Right atrium auricular region (tissue), 2 donors: ENCODE measurements around the gene CCER1. TPM values are rescaled to one million over a fixed set of nuclear protein-coding genes. Genes with fewer than 3 reads are reported as not detected.

ENCODE experiments used
- DNase-seq: peaks from one replicate; pipeline ENCODE4 v3.0.0-alpha.2; 2019; ENCODE audit warnings: low spot score
- H3K27ac ChIP-seq, 2 donors: fragments of 200-600 bp; sonication (generic); 1 replicate in 1 of 2; 2 replicates in 1 of 2; pipeline ENCODE4 v1.5.1; 2016 to 2019
- H3K27me3 ChIP-seq, 2 donors: fragments of 200-600 bp; sonication (generic); one replicate each; pipeline versions ENCODE4 v1.5.1 to v1.6.0; 2017 to 2019
- H3K36me3 ChIP-seq: fragments of 200-600 bp; sonication (generic); one replicate; pipeline ENCODE4 v1.5.1; 2016
- H3K4me1 ChIP-seq, 2 donors: fragments of 200-600 bp; sonication (generic); one replicate each; pipeline versions ENCODE4 v1.5.1 to v1.6.0; 2017 to 2019
- H3K4me3 ChIP-seq, 2 donors: fragments of 200-600 bp; sonication (generic); 1 replicate in 1 of 2; 2 replicates in 1 of 2; pipeline ENCODE4 v1.5.1; 2017 to 2019; ENCODE audit warnings: mild to moderate bottlenecking in 1 of 2, moderate library complexity in 1 of 2
- H3K9me3 ChIP-seq, 2 donors: fragments of 200-600 bp; sonication (generic); one replicate each; pipeline ENCODE4 v1.5.1; 2019
- CTCF ChIP-seq, 2 donors: fragments of 200-600 bp; sonication (generic); IDR thresholded peaks; one replicate each; pipeline ENCODE4 v1.5.1; 2019; ENCODE audit warnings: antibody characterized with exemption in 2 of 2
- total RNA-seq, 2 donors: library from RNA; depleted of rRNA; stranded (reverse); fragments of >200 nt; gene quantifications; one replicate each; pipeline ENCODE4 v1.1.0, GENCODE V29; 2016

CCER1 gene
- total RNA-seq, 2 donors from 2014 or later: not detected

- Histone ChIP-seq H3K27me3 (no peaks in the 10 kb centered on the region), H3K4me3 (no peak overlapping the region), H3K27ac (no peak overlapping the region)
Observed at GRCh38 chr12:90917431-90917830, 37.5 kb downstream of the CCER1 start.

GRCh38 chr12:90916516-90916915, 38.5 kb downstream of the CCER1 start:
- no peak for TF ChIP-seq CTCF (IDR thresholded peaks at IDR 0.05)
- H3K4me3 ChIP-seq: no peak overlapping the region

More at GRCh38 chr12:90917431-90917830, 37.5 kb downstream of the CCER1 start:
- no peaks in the 10 kb centered on the region for H3K4me1 ChIP-seq
- H3K36me3 ChIP-seq: no peaks in the 10 kb centered on the region
- H3K9me3 ChIP-seq: no peaks in the 10 kb centered on the region
- DNase-seq: no peak
- no peak for TF ChIP-seq CTCF (IDR thresholded peaks at IDR 0.05)

GRCh38 chr12:90915353-90915752, 39.6 kb downstream of the CCER1 start:
- Histone ChIP-seq H3K9me3 (no peaks in the 10 kb centered on the region), H3K4me3 (no peak overlapping the region), H3K27me3 (no peaks in the 10 kb centered on the region), H3K4me1 (no peaks in the 10 kb centered on the region), H3K27ac (no peak overlapping the region), H3K36me3 (no peaks in the 10 kb centered on the region)
- DNase-seq: no peak
- no peak for TF ChIP-seq CTCF (IDR thresholded peaks at IDR 0.05)

More at GRCh38 chr12:90916516-90916915, 38.5 kb downstream of the CCER1 start:
- Histone ChIP-seq H3K36me3 (no peaks in the 10 kb centered on the region), H3K4me1 (no peaks in the 10 kb centered on the region), H3K9me3 (no peaks in the 10 kb centered on the region), H3K27me3 (no peaks in the 10 kb centered on the region), H3K27ac (no peak overlapping the region)
- DNase-seq: no peak

GRCh38 chr12:90910958-90911357, 44.0 kb downstream of the CCER1 start:
- DNase-seq: no peak
- Histone ChIP-seq H3K27me3 (no peaks in the 10 kb centered on the region), H3K27ac (no peak overlapping the region), H3K4me3 (no peak overlapping the region), H3K4me1 (no peaks in the 10 kb centered on the region), H3K9me3 (no peaks in the 10 kb centered on the region), H3K36me3 (no peaks in the 10 kb centered on the region)
- TF ChIP-seq CTCF (IDR thresholded peaks at IDR 0.05): no peak

- peak; percentile 38 to 74 for TF ChIP-seq CTCF (IDR thresholded peaks at IDR 0.05)
- Histone ChIP-seq H3K4me1 (no peaks in the 10 kb centered on the region), H3K36me3 (no peaks in the 10 kb centered on the region), H3K4me3 (no peak overlapping the region), H3K27me3 (no peaks in the 10 kb centered on the region), H3K9me3 (no peaks in the 10 kb centered on the region), H3K27ac (no peak overlapping the region)
- DNase-seq: no peak
Observed at GRCh38 chr12:90909069-90909770, 45.8 kb downstream of the CCER1 start.

GRCh38 chr12:90908465-90908864, 46.5 kb downstream of the CCER1 start:
- Histone ChIP-seq H3K27me3 (no peaks in the 10 kb centered on the region), H3K4me3 (no peak overlapping the region), H3K36me3 (no peaks in the 10 kb centered on the region), H3K4me1 (no peaks in the 10 kb centered on the region), H3K9me3 (no peaks in the 10 kb centered on the region), H3K27ac (no peak overlapping the region)
- no peak for TF ChIP-seq CTCF (IDR thresholded peaks at IDR 0.05)
- DNase-seq: no peak
